DMS153 treated with DMSO at 0.1 percent for 48 hours (cell line): ENCODE results near the gene CCDC157.
A peak's percentile ranks its signal among the peaks of the same experiment; 100 is the strongest.

Experiments
- DNase-seq: peaks from one replicate; lab custom pipeline; 2025; ENCODE audit not compliant: unreplicated experiment; lab: John Stamatoyannopoulos, UW

Gene CCDC157

DNA sequence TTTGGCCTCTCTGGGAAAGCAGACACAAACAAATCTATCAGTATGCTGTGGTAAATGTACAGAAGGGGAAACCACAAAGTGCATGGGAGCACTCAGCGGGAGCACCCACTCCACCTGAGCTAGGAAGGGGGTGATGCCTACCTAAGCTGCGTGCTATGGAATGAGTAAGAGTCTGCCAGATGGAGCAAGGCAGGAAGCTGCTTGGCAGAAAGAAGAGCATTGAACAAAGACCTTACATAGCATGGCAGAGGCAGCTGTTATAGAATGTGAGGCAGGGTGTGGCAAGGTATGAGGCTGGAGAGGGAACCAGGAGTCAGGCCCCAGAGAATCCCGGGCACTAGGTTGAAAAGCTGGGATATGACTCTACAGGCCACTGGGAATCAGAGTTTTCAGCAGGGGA, 55.0 kb downstream of the CCDC157 start:
- no peak for DNase-seq

DNA sequence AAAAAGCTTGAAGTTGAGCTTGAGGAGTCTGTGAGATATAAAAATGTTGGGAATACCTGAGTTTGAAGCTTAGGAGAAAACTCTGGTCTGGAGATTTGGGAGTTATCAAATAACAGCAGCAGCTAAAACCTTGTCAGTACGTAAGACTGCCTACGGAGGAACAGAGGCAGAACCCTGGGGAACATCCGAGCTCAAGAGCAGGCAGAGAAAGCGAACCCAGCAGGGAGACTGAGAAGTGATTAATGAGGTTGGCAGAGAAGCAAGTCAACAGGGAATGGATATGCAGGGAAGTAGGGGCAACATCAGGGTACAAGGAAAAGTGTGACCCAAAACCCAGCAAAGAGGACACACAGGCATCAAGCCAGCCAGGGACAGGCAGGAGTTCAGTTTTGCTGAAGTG, 56.2 kb downstream of the CCDC157 start:
- no peak for DNase-seq

DNA sequence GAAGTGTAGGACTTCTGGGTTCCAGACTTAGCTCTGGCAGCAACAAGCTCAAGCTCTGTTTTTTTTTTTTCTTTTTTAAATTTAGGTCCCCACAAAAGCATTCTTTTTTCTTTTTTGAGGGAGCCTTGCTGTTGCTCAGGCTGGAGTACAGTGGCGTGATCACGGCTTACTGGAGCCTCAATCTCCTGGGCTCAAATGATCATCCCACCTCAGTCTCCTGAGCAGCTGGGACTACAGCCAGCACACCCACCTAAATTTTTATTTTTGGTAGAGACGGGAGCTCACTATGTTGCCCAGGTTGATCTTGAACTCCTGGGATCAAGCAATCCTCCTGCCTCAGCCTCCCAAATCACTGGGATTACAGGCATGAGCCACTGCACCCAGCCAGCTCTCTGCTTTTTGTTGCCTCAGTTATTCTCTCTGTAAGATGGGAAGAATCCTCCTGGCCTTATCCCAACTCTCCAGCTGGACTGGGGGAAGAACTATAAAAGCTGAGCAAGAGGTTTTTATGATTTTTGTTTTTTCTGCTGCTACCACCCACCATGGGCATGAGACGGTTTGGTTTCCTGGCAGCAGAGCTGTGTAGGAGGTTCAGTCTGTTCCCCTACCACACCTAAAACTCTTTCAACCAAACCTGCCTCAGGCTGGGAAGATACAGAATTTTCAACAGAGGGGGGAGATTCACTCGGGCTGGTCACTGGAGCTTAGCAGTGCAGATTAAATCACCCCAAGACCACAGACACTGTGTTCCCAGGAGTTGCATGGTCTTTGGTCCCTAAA, 57.1 kb downstream of the CCDC157 start:
- DNase-seq, result no peak

DNA sequence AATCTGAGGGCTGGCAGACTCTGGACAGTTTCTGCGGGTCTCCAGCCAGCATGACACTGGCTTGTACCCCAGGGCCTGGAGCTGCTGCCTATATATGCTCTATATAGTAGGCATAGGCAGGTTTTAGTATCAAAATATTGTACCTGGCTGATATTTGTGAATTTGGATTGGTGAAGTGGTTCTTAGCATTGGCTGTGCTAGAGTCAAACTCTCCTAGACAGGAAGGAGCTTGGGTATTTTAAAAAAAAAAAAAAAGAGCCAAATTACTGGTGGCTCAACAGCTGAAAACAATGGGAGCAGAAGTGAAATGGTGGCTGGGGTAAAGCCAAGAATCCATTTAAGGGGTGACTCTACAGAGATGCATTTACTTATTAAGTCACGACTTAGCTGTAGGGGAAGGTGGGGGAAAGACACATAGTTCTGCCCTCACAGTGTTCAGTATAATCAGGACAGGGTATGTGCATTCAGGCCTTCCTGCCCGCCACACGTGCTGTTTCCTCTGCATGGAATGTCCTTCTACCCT, 57.8 kb downstream of the CCDC157 start:
- no peak for DNase-seq

DNA sequence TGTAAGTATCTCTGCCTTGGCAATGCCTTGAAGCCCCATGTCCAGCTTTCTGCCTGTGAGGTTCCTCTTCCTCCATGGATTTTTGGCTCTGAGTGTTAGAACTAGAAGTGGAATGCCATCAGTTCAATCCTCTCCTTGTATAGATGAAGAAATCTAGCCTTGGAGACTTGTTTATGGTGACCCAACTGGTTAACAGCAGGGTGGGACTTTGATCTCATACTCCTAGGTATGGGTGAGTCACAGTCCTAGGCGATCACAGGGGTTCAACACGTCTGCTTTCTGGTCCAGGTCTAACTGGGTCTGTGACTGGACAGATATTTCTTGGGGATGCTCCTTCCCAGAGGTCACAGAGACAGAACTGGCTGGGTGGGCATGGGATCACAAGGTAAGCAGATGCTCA, 59.6 kb downstream of the CCDC157 start:
- DNase-seq, result no peak

DNA sequence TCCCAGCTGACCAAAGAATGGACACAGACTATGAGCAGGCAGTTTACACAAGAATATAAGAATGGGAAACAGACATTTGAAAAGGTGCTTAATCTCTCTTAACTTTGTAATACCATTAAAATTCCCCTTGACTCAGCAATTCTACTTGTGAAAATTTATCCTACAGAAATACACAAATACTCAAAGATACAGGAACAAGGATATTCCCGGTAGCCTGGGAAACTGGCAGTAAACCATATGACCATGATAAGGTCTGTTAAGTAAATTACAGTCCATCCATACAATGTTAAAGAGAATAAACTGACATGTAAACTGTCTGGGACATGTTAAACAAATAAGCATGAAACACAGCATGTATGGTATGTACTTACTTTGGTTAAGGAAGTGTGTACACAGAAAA, 60.0 kb downstream of the CCDC157 start:
- no peak for DNase-seq

DNA sequence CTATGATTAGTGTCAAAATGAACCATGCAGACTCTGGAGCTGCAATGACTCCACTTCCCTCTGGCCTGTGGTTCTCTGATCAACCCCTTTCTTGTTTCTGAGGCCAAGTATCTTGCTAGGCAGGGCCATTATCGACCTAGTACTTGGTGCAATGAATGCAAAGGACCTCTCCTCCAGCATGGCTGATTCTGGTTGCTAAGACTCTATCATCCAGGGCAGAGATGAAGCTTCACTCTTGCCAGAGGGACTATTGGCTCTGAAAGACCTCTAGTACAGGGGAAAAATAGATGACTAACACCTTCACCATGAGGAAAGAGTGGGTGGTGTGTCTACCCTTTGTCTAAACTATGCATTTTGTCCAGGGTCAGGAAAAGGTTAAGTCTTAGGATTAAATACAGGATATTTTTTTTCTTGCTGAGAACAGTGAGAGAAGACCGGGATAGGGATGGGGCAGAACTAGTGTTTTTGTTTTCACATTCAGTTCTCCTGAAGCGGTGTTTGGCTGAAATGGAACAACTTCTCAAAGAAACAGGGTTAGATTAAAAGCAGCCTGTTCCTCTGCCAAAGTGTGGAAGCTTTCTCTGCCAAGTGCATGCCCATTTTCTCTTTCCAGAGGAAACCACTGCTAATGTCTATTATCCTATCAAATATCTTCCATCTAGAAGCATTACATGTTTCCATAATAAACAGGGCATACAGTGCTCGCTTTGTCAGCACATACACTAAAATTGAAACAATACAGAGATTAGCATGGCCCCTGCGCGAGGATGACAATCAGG, 63.7 kb downstream of the CCDC157 start:
- no peak for DNase-seq

DNA sequence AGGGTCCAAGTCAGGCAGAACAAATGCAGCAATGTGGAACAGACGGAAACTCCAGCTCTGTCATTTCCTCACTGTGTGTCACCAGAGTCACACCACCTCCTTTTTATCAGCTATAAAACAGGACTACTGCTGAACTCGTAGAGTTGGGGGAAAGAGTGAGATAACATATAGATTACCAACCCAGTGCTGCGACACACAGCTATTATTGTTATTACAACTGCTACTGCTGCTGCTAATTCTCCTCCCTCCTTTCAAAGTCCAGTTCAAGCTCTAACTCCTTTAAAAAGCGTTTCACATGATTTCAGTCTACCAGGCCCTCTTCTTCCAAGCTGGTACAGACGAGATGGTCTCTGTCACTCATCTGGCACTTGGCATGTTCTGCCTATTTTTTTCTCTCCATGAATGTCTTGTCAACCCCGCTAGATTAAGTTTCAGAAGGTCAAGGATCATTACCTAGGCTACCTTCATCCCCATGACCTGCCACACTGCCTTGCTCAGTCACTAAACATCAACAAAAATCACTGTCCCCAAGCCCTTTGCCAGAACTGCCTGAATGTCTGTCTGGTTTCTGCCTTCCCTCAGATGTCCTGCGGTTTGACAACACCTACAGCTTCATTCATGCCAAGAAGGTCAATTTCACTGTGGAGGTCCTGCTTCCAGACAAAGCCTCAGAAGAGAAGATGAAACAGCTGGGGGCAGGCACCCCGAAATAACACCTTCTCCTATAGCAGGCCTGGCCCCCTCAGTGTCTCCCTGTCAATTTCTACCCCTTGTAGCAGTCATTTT, 65.1 kb downstream of the CCDC157 start:
- DNase-seq, result no peak

DNA sequence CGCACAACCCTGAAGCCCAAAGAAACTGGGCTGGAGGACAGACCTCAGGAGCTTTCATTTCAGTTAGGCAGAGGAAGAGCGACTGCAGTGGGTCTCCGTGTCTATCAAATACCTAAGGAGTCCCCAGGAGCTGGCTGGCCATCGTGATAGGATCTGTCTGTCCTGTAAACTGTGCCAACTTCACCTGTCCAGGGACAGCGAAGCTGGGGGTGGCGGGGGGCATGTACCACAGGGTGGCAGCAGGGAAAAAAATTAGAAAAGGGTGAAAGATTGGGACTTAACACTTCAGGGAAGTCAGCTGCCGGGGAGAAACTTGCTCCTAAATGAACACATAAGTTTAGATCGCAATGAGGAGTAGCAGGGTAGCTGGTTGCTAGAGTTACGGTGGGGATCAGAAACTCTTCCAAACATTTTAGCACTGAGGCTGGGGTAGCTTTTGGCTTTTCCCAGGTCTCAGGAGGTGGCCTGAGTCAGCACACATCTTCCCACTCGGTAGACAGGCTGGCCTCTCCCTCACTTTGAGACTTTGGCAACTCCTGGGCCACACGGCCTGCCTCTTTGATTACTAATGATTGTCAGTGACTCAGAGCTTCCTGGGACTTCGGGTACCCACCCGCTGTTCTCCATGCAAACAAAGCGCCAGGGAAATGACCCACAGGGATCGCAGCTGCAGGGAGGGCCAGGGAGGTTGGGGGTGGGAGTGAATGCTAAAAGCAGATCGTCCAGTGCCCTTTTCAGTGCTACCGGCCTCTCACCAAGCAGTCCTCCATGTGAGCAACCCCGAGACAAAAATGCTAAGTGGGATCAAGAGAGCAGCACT, 65.9 kb downstream of the CCDC157 start:
- DNase-seq, result no peak

DNA sequence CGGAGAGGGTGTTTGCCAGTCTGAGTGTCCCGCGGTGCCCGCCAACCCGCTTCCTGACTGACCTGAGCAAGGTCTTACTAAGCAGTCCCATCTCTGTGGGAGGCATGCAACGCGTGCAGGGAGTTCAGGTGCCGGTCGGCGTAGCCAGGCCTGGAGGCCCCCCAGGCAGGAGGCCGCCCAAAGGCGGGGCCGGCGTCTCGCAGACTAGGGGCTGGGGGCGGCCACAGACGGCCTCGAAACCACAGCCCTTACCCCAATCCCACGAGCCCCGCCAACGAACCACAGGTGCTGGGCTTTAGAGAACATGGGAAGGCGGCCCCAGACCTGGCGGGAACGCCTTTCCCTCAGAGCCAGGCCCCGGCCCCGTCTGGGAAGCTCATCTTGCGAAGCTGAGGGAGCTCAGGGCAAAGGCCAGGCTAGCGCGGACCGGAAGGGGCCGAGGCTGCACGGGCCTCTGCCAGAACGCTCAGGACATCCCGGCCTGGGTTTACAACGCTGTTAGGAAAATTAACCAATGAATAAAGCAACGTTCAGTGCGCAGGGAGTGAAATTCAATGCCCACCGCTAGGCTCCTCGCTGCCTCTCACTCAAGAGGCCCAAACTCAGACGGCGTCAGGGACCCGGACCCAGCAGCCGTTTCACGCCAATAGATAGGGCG, 66.6 kb downstream of the CCDC157 start:
- DNase-seq, result peak; percentile 12

DNA sequence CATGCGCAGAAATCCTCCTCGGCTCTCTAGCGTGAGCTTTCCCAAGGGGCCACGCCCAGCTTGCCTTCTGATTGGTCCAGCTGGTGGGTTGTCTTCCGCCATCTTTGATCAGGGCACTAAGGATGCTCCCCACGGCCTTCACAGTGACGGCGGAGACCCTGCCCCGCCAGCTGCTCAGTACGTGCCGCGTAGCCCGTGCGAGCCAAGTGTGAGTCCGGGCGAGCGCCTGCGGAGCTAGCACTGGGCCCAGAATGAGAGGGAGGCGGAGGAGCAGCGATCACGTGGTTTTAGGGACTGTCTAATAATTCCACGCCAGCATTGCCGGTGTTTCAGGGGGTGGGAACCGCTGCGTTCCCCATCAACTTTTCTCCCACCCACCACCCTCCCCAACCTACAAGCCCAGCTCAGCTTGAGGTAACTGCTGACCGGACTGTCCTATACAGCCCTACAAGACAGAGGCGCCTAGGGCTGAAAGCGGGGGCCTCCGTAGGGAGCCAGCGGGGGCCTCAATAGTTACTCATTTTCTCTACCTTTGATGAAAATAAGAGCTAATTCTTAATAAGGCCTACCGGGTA, 67.2 kb downstream of the CCDC157 start:
- DNase-seq, result peak; percentile 99

DNA sequence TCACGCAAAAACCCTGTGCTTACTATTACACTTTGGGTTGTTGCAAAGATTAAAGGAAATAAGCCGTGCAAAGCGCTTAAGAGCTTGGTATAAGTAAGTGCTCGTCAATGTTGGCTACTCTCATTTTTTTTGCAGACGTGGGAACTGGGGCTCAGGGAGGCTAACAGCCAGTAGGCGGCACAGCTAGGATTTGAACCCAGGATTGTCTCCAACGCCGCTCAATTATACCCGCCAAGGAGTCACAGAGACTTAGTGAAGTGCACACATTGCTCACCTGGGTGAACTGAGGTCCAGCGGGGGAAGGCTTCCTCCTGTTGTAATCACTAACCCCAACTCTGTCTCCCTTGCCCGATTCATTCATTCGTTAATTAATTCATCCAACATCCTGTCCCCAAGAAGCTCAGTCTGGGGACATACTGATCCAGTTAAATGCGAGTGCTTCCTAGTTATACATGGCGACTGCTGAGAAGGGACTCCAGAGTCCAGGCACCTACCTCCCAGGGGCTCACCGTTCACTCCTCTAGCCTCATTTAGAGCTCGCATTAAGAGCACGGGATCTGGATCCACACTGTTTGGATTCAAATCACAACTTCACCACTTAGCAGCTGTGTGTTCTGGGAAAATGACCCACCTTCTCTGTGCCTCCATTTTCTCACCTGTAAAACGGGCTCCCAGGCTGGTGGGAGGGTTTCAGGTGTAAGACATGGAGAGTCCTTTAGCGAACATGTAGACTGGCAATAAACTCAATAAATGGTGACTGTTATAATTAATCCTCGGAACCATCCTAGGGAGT, 67.9 kb downstream of the CCDC157 start:
- peak; percentile 25 for DNase-seq

DNA sequence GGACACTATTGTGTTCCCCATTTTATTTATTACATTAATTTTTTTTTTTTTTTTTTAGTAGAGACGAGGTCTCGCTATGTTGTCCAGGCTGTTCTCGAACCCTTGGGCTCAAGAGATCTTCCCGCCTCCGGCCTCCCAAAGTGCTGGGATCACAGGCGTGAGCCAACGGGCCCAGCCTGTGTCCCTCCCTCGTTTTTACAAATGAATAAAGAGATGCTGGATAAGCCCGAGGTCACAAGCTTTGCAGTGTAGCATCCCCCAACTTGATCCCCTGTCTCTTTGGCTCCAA, 68.5 kb downstream of the CCDC157 start:
- DNase-seq, result no peak

DNA sequence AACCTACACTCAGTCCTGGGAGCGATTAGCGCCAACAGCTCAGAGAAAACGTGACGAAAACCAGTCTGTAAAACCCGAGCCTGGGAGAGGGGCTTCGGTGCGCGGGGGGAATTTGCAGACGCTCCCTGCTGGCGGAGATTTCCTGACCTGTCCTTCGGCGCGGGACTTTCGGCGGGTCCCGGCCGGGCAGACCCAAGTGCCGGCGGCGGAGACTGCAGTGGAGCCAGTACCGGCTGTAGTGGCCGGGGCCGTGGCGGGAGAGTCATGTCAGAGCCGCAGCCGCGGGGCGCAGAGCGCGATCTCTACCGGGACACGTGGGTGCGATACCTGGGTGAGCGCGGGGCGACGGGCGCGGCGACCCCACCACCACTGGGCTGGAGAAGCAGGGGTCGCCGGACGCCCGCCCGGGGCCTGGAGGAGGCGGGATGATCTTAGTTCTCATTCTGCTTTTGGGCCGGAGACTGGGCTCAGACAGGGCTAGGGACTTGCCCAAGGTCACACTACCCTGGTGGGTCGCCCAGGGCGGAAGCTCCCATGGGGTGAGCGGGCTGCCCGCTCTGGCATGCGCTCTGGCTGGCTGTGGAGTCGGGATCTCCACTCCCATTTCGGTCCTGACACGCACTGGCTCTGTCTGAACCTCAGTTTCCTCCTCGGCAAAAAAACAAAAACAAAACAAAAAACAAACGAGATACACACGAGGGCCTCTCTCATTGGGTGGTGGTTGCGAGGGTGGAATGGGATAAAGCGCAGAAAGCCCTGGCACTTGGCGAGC, 69.0 kb downstream of the CCDC157 start, which contains the start of gene MTFP1:
Gene MTFP1, plus strand, starts transcription at position 153 of the 772 bp plus-strand sequence. Its CDS starts 112 bp downstream, at position 265.
- peak; percentile 5 for DNase-seq
